A172 (cell line): ENCODE data around the gene ADAMTS20. TPM values are rescaled to one million over a fixed set of nuclear protein-coding genes. Genes with fewer than 3 reads are reported as not detected.
"Not testable (repeated sequence)": the region's sequence is repeated elsewhere in the genome, so short reads cannot be mapped to it uniquely, and the experiment has no call there.

ENCODE experiments used
- DNase-seq: peaks from one replicate; pipeline ENCODE4 v3.0.0-alpha.2; 2015; ENCODE audit warnings: low spot score
- total RNA-seq: library from RNA; depleted of rRNA; stranded (reverse); fragments of >200 nt; shearing (Covaris generic); gene quantifications from 2 replicates; pipeline ENCODE4 v1.2.3, GENCODE V29; 2014; rRNA removed

The ADAMTS20 gene, protein sequence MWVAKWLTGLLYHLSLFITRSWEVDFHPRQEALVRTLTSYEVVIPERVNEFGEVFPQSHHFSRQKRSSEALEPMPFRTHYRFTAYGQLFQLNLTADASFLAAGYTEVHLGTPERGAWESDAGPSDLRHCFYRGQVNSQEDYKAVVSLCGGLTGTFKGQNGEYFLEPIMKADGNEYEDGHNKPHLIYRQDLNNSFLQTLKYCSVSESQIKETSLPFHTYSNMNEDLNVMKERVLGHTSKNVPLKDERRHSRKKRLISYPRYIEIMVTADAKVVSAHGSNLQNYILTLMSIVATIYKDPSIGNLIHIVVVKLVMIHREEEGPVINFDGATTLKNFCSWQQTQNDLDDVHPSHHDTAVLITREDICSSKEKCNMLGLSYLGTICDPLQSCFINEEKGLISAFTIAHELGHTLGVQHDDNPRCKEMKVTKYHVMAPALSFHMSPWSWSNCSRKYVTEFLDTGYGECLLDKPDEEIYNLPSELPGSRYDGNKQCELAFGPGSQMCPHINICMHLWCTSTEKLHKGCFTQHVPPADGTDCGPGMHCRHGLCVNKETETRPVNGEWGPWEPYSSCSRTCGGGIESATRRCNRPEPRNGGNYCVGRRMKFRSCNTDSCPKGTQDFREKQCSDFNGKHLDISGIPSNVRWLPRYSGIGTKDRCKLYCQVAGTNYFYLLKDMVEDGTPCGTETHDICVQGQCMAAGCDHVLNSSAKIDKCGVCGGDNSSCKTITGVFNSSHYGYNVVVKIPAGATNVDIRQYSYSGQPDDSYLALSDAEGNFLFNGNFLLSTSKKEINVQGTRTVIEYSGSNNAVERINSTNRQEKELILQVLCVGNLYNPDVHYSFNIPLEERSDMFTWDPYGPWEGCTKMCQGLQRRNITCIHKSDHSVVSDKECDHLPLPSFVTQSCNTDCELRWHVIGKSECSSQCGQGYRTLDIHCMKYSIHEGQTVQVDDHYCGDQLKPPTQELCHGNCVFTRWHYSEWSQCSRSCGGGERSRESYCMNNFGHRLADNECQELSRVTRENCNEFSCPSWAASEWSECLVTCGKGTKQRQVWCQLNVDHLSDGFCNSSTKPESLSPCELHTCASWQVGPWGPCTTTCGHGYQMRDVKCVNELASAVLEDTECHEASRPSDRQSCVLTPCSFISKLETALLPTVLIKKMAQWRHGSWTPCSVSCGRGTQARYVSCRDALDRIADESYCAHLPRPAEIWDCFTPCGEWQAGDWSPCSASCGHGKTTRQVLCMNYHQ (N-terminal part only)
- 0.22 TPM in 1 of 2 replicates, not detected in the other for total RNA-seq

DNA sequence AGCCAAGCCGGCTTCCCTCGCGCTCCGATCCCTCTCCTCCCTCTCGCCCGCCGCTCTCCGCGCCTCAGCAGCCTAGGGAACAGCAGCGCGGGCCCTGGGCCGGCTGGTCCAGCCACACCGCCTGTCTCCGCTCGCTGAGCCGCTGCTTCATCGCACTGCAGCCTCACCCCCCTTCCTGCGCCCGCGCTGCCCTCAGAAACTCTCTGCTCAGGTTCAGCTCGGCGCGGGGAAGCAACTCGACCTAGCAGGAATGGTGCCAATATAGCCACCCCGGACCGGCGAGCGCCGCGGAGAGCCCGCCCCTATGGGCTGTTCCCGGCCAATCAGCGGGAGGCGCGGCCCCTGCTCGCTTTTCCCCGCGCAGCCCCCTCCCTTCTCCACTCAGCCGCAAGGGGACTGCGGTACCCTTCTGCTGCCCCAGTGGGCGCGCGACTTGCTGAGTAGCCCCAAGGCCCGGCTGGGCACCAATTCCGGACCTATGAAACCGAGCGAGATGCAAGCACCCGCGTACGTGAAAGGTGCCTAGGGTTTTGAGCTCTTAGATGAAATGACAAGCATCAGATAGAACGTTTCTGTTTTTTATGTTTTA lies at the start of gene ADAMTS20:
ADAMTS20 (minus strand) TSS at position 233 of the 589 bp plus-strand sequence. CDS start 282 bp downstream, outside the sequence.
- DNase-seq: no peak

DNA sequence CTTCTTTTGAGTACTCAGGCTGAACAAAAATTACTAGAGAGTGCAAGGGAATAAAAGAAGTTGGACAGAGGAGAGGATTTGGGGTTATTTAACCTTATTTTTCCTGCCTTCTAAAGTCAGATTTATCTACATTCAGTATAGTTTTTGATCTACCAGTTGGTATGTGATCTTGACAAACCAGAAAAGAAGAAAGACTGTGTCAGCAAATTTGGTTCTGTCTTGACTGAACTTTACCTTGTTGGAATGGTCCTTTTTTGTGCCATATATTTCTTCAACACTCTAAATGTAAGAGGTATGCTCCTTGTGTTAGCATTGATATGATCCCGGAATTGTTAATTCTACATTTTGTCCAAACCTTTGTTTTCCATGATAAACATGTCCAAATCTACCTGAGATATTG lies 47.7 kb upstream of the ADAMTS20 start:
- no peak for DNase-seq

GRCh38 chr12:43599066-43599465 lies 47.1 kb upstream of the ADAMTS20 start:
- no peak for DNase-seq

DNA sequence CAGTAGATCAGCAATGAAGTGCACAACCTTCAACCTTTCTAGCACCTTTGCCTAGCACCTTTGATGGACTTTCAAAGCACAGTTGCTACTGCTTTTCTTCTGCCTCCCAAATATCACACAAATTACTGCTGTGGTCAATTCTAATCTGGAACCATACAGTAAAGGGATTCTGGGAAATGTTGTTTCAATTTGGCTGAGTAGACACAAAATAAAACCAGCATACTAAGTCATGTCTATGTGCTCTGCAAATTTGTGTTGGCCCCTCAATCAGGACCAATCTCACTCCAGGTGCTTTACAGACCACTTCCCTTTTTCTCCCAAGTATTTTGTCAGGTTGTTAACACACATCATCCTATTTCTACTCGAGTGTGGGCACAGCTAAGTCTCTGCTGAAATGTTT lies 38.3 kb upstream of the ADAMTS20 start:
- no peak for DNase-seq

DNA sequence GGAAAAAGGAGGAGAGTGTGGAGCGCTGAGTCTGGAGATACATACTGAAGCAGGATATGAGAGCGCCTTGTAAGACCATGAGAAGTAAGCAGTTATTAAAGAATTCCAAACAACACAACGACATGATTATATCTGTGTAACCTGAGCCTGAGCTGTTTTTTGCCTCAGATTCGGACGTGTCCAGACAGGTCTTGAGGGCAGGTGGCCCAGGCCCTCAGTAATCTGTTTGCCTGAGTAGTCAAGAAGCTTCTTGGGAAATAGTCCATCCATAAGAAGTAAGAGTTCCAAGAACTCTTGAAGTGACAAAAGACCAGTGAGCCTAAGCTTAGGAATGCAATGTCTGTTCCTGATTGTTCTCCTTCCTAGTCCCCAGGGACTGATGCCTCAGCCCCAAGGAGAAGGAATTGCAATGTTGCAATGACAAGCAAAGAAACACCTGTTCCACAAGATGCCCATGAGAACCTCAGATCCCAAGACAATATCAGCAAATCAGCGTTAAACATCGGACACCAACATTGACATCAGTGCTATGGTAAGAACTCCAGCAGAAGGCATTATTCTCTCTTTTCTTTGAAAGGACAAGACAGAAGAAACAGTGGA lies 34.7 kb upstream of the ADAMTS20 start:
- DNase-seq: no peak

DNA sequence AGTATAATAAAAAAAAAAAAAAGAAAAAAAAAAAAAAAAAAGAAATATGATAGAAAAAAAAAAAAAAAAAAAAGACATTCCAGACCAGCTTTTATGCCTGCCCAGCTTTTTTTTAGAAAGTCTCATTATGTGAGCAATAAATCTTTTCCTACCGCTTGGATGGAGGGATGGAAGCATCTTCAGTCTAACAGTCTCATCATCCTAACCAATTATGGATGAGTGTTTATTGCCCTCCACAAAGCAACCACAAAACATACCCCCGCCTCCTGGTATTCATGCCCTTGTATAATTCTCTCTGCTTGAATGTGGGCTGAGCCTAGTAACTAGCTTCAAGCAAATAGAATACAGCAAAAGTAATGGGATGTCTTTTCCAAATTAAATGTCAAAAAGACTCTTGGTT lies 33.7 kb upstream of the ADAMTS20 start:
- no peak for DNase-seq

DNA sequence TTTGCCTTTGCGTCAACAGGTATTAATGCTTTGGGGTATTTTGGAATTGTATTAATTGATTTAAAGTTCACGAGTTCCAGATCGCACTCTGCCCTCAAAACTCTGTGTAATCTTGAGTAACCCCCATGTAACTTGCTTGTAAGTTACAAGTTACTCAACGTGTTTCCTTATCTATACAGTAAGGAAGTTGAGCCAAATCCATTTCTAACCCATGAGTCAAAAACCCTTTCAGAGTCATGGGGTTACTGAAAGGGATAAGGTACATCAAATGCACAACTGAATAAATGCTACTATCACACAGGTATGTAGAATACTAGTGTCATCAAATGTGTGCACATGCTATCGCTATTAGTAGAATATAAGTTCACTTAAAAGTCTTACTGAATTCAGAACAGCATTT lies 28.6 kb upstream of the ADAMTS20 start:
- DNase-seq: no peak

DNA sequence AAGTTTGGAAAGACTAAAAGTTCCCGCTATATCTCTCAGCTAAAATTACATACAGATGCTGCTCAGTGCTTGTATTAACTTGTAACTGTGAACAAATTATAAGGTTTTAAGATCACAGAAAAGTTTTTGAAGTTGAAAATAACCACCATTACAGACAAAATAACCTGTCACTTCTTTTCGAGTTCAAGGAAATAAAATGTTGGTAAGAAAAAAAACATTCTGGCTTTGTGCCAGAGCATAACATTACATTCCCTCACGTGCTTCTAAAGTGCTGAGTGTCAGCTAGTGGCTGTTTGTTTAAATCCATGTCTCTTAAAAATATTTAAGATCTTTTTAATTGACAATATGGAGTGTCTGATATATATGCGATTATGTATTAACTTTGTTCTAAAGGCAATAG lies 27.2 kb upstream of the ADAMTS20 start:
- DNase-seq: peak; percentile 6

GRCh38 chr12:43578782-43579181 lies 26.8 kb upstream of the ADAMTS20 start:
- DNase-seq: no peak

GRCh38 chr12:43577381-43577780 lies 25.4 kb upstream of the ADAMTS20 start:
- DNase-seq: no peak

GRCh38 chr12:43576162-43576561 lies 24.2 kb upstream of the ADAMTS20 start:
- DNase-seq: no peak

GRCh38 chr12:43571885-43572284 lies 19.9 kb upstream of the ADAMTS20 start:
- no peak for DNase-seq

DNA sequence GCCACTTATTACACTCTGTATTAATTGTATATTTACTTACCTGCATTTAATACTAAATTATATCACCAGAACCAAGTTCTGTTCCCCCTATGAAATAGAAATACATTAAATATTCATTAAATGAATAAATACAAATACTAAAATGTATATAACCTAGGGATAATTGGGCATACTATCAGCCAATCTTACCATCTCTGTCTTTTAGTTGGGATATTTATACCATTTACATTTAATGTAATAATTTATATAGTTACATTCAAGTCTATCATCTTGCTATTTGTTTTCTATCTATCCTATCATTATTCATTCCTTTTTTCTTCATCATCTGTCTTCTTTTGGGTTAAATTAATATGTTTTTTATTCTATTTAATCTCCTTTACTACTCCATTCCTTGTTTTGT lies 4.1 kb upstream of the ADAMTS20 start:
- no peak for DNase-seq

GRCh38 chr12:43551279-43551970 lies 578 bp downstream of the ADAMTS20 start:
- DNase-seq: no peak

GRCh38 chr12:43550831-43551271 lies 1.2 kb downstream of the ADAMTS20 start:
- DNase-seq: no peak

- DNase-seq: no peak
Measured at GRCh38 chr12:43544703-43545102, 7.3 kb downstream of the ADAMTS20 start.

- DNase-seq: peak; percentile 3
Measured at GRCh38 chr12:43540470-43540869, 11.5 kb downstream of the ADAMTS20 start.

DNA sequence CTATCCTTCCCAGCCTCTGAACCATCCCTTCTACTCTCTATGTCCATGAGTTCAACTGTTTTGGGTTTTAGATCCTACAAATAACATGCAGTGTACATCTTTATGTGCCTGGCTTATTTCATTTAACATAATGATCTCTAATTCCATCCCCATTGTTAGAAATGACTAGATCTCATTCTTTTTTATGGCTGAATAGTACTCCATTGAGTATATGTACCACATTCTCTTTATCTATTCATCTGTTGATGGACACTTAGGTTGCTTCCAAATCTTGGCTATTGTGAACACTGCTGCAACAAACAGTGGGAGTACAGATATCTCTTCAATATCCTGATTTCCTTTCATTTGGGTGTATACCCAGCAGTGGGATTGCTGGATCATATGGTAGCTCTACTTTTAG lies 14.3 kb downstream of the ADAMTS20 start:
- not testable (repeated sequence) for DNase-seq

DNA sequence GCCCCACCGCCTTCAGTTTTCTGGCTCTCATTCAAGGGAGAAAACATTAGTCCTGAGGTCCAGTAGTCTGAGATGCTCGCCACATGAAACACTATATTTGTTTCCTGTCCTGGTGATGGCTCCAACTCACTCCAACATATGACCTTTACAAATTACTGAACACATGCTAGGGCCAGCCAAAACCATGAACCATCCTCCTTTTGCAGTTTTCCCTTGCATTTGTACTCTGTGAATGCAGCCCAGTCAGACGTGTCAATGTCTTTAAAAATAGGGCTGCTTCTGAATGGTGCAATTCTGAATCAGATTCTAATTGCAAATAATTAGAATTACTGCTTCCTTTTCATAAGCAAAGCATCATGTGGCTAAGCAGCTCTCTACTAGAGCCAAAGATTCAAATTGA lies 36.0 kb downstream of the ADAMTS20 start:
- DNase-seq: no peak

- peak; percentile 19 for DNase-seq
Measured at GRCh38 chr12:43501703-43502102, 50.3 kb downstream of the ADAMTS20 start.
